Activated CD4-positive, alpha-beta T cell treated with anti-CD3 and anti-CD28 coated beads, Interleukin-2, amount 10 ng/mL, durations not matched to agents 24 days and 14 days (primary cell): ENCODE data around the gene ZNF598. TPM values are rescaled to one million over a fixed set of nuclear protein-coding genes. Genes with fewer than 3 reads are reported as not detected.
"Not testable (repeated sequence)": the region's sequence is repeated elsewhere in the genome, so short reads cannot be mapped to it uniquely, and the experiment has no call there.

Experiments
- DNase-seq: peaks from one replicate; pipeline ENCODE4 v3.0.0; 2022
- H3K27ac Mint-ChIP-seq: one replicate; pipeline ENCODE4 v1.8.0; 2022; ENCODE audit warnings: mild to moderate bottlenecking, mixed read lengths
- H3K27me3 Mint-ChIP-seq: one replicate; pipeline ENCODE4 v1.8.0; 2022; ENCODE audit warnings: mixed read lengths
- H3K36me3 Mint-ChIP-seq: one replicate; pipeline ENCODE4 v1.8.0; 2022; ENCODE audit warnings: low read depth, mild to moderate bottlenecking, mixed read lengths
- H3K4me1 Mint-ChIP-seq: one replicate; pipeline ENCODE4 v1.8.0; 2021; ENCODE audit warnings: mixed read lengths
- H3K4me3 Mint-ChIP-seq: one replicate; pipeline ENCODE4 v1.8.0; 2022; ENCODE audit warnings: mild to moderate bottlenecking, moderate library complexity, mixed read lengths
- H3K9me3 Mint-ChIP-seq: one replicate; pipeline ENCODE4 v1.8.0; 2021; ENCODE audit warnings: mixed read lengths
- intact Hi-C: fragments of 100-400 bp; cut with micrococcal nuclease; formaldehyde crosslinking; loops from one replicate; pipeline ENCODE4 v1.15.1; 2023
- total RNA-seq: library from RNA; stranded (reverse); gene quantifications from 2 replicates; pipeline ENCODE4 v1.2.3, GENCODE V29; 2022

ZNF598 gene
- total RNA-seq, 1 donor from 2014 or later, result 99.0 TPM

GRCh38 chr16:2015117-2015946, 5.7 kb upstream of the ZNF598 start:
- no peak for DNase-seq
- Mint-ChIP-seq H3K4me3 (no peak overlapping the region), H3K4me1 (peaks cover under 1% of the 10 kb centered on the region), H3K27me3 (peaks cover 10% of the 10 kb centered on the region), H3K9me3 (no peaks in the 10 kb centered on the region), H3K36me3 (peaks cover under 1% of the 10 kb centered on the region), H3K27ac (no peak overlapping the region)
- intact Hi-C loops, result no loop called here

- Mint-ChIP-seq H3K27me3 (peaks cover 3% of the 10 kb centered on the region), H3K4me1 (peaks cover 6% of the 10 kb centered on the region), H3K27ac (no peak overlapping the region), H3K9me3 (no peaks in the 10 kb centered on the region), H3K4me3 (no peak overlapping the region), H3K36me3 (peaks cover 7% of the 10 kb centered on the region)
- intact Hi-C loops, result no loop called here
- no peak for DNase-seq
Observed at GRCh38 chr16:2013527-2013926, 3.9 kb upstream of the ZNF598 start.

DNA sequence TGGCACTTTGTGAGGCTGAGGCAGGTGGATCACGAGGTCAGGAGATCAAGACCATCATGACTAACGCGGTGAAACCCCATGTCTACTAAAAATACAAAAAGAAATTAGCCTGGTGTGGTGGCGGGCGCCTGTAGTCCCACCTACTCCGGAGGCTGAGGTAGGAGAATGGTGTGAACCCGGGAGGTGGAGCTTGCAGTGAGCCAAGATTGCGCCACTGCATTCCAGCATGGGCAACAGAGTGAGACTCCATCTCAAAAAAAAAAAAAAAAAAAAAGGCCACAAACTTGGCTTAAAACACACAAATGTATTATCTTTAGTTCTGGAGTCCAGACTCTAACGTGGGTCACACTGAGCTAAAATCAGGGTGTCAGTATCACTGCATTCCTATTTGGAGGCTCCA, 2.1 kb upstream of the ZNF598 start:
- H3K9me3 Mint-ChIP-seq, H3K4me3 Mint-ChIP-seq, intact Hi-C loops, H3K27me3 Mint-ChIP-seq, H3K27ac Mint-ChIP-seq, DNase-seq: not testable (repeated sequence)
- H3K36me3 Mint-ChIP-seq, result peaks cover 18% of the 10 kb centered on the region
- H3K4me1 Mint-ChIP-seq, result peaks cover 20% of the 10 kb centered on the region

DNA sequence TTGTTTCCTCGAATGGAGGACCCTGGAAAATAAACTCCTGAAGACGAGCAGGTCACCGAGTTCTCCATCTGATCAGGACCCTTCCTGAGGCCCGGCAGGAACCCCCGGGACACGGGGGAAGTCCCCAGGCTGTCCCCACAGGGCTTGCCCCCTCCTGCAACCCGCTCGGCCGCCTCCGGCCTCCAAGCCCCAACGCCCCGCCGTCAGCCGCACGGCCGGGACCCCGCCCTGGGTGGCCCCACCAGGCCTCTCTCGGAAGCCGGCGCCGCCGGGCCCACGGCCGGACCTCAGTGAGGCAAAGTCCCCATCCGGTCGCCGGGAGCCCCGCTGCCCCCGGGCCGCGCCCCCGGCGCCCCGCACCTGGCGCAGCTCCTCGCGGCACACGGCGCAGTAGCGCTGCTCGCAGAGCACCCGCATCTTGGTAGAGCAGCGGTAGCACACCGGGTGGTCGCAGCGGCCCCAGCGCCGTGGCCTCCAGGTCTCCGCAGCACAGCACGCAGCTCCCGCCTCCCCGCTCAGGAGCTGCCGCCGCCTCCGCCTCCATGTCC, 383 bp downstream of the ZNF598 start:
- Mint-ChIP-seq H3K4me3 (peak overlapping the region; percentile 87), H3K27me3 (no peaks in the 10 kb centered on the region), H3K27ac (peak overlapping the region; percentile 85), H3K36me3 (peaks cover 26% of the 10 kb centered on the region), H3K9me3 (no peaks in the 10 kb centered on the region), H3K4me1 (peaks cover 31% of the 10 kb centered on the region)
- peak; percentile 77 for DNase-seq
- intact Hi-C loops, result loop anchor here (5.0 to 10.0 kb wide), 3 partner anchors 37 to 243 kb away; partner anchors contain the start of genes BRICD5, ECI1, PGP and TBL3

DNA sequence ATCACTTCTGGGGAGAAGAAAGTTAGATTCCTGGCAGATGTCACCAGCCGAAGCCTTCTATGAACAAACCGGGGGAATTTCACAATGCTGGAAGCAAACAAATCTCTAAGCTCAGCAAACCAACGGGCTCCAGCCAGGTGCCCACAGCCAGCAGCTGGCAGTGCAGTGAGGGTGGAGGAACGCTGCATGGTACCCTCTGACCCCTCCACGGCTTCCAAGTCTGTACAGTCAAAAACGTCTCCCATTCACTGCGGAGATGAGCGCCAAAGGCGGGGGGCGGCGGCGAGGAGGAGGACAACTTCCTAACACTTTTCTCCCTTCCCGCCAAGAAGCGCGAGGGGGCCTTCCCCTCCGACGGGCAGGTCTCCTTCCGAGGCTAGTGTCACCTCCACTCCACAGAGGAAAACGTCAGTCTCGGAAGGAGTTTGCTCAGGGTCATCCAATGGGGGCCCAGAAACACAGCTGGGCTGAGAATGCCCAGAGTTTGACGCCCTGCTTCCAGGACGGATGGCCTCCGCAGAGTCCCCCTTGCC, 924 bp downstream of the ZNF598 start:
- peak; percentile 82 for DNase-seq
- Mint-ChIP-seq H3K27me3 (no peaks in the 10 kb centered on the region), H3K4me1 (peaks cover 33% of the 10 kb centered on the region), H3K27ac (peak overlapping the region; percentile 85), H3K36me3 (peaks cover 26% of the 10 kb centered on the region), H3K9me3 (no peaks in the 10 kb centered on the region), H3K4me3 (peak overlapping the region; percentile 87)
- intact Hi-C loops, result loop anchor here (1.0 to 10.0 kb wide), 4 partner anchors 16 to 244 kb away; partner anchors contain the start of genes BRICD5, ECI1, PGP and TBL3

DNA sequence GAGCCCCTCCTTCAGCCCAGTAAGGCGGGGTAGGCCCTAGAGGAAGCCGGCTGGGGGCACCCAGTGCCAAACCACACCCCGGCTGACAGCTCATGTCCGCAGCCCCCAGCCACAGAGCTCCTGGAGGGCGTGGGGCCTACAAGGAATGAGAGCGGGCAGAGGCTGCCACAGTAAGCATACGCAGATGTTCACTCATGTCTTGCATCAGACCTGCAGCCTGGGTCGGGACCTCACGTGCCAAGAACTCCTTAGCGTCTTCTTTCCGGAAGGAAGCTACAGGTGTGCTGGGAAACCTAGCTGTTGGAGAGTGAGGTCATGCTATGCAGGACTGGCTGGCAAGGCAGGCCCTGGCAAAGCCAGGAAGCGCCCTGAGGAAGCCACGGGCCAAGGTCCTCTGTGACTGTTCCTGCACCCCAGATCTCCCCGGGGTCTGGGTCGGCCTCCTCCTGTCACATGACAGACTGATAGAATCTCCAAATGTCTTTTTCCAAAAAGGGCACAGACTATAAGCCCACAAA, 1.6 kb downstream of the ZNF598 start:
- peak; percentile 76 for DNase-seq
- peak overlapping the region; percentile 87 for H3K4me3 Mint-ChIP-seq
- intact Hi-C loops, result loop anchor here (1.0 to 10.0 kb wide), 4 partner anchors 16 to 244 kb away; partner anchors contain the start of genes BRICD5, ECI1, PGP and TBL3

GRCh38 chr16:2007081-2007836, 2.4 kb downstream of the ZNF598 start:
- Mint-ChIP-seq H3K4me3 (peak overlapping the region; percentile 87), H3K9me3 (no peaks in the 10 kb centered on the region), H3K27me3 (no peaks in the 10 kb centered on the region), H3K36me3 (peaks cover 29% of the 10 kb centered on the region), H3K27ac (peak overlapping the region; percentile 85), H3K4me1 (peaks cover 33% of the 10 kb centered on the region)
- DNase-seq, result no peak
- intact Hi-C loops, result loop anchor here (5.0 to 10.0 kb wide), 3 partner anchors 35 to 245 kb away; partner anchors contain the start of genes BRICD5, ECI1, PGP and TBL3

More for the DNA sequence above, 1.6 kb downstream of the ZNF598 start:
- Mint-ChIP-seq H3K27ac (peak overlapping the region; percentile 85), H3K9me3 (no peaks in the 10 kb centered on the region), H3K27me3 (no peaks in the 10 kb centered on the region), H3K4me1 (peaks cover 33% of the 10 kb centered on the region), H3K36me3 (peaks cover 26% of the 10 kb centered on the region)

- Mint-ChIP-seq H3K27me3 (no peaks in the 10 kb centered on the region), H3K4me1 (peaks cover 33% of the 10 kb centered on the region), H3K27ac (peak overlapping the region; percentile 39), H3K36me3 (peaks cover 31% of the 10 kb centered on the region), H3K9me3 (no peaks in the 10 kb centered on the region), H3K4me3 (peak overlapping the region; percentile 87)
- DNase-seq, result no peak
- intact Hi-C loops, result loop anchor here (5.0 to 10.0 kb wide), 3 partner anchors 34 to 246 kb away; partner anchors contain the start of genes BRICD5, ECI1, PGP and TBL3
Observed at GRCh38 chr16:2006317-2006716, 3.3 kb downstream of the ZNF598 start.

DNA sequence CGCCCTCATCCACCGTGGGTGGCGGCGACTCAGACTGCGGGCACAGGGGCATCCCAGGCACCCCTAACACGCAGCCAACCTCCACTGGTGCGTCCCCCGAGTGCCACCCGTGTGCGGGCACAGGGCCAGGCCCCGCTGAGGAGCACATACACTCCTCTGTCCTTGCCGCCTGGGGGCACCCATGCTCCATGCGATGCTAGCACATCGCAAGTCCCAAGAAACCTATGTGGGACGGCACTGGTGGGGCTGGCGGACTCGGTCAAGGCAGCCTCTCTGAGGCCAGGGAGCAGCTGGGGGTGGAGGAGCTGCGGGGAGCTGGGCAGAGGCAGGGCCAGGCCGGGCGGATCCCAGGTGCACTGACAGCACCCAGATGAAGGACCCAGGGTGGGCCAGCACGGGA, 4.0 kb downstream of the ZNF598 start:
- H3K4me3 Mint-ChIP-seq, result no peak overlapping the region
- peaks cover 36% of the 10 kb centered on the region for H3K36me3 Mint-ChIP-seq
- H3K9me3 Mint-ChIP-seq, result no peaks in the 10 kb centered on the region
- no peak overlapping the region for H3K27ac Mint-ChIP-seq
- H3K4me1 Mint-ChIP-seq, result peaks cover 33% of the 10 kb centered on the region
- no peaks in the 10 kb centered on the region for H3K27me3 Mint-ChIP-seq
- intact Hi-C loops, result loop anchor here (5.0 to 10.0 kb wide), 3 partner anchors 33 to 247 kb away; partner anchors contain the start of genes BRICD5, ECI1, PGP and TBL3
- DNase-seq, result no peak

DNA sequence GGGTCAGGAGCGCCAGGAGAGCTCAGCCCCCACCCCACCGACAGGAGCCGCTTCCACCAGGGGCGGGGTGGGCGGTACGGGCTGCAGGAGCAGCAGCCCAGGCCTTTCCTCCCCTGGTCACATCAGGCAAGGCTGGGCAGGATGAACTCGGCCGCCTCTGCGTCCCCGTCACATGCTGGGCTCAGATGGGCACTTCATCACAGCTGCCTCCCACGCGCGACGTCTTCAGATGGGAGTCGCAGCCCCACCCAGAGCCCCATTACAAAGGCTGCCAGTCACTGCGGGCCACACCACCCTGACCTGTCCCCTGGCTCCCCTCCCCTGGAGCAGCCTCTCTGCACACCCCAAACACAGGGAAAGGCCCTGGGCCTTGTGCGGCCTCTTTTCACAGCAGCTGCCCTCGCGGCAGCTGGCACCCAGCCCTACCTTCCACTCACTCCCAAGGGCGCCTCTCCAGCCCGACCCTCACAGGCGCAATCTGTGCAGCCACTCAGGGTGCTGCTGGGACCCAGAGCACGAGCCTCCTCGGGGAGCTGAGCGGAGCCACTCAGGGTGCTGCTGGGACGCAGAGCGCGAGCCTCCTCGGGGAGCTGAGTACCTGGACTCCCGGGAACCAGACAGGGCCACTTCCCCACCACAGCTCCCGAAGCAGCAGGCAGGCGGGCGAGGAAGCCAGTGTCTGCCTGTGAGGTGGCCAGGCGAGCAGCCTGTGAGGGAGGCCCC, 4.7 kb downstream of the ZNF598 start:
- H3K4me3 Mint-ChIP-seq, result no peak overlapping the region
- H3K4me1 Mint-ChIP-seq, result peaks cover 30% of the 10 kb centered on the region
- H3K36me3 Mint-ChIP-seq, result peaks cover 33% of the 10 kb centered on the region
- no peak for DNase-seq
- intact Hi-C loops, result loop anchor here (5.0 to 10.0 kb wide), 3 partner anchors 33 to 247 kb away; partner anchors contain the start of genes BRICD5, ECI1, PGP and TBL3
- H3K27ac Mint-ChIP-seq, result no peak overlapping the region
- H3K9me3 Mint-ChIP-seq, result no peaks in the 10 kb centered on the region
- H3K27me3 Mint-ChIP-seq, result no peaks in the 10 kb centered on the region

GRCh38 chr16:2003827-2004641, 5.6 kb downstream of the ZNF598 start:
- intact Hi-C loops, result loop anchor here (10.0 kb wide), 1 partner anchor 211 kb away; the partner anchor contains the start of genes BRICD5 and PGP

More at GRCh38 chr16:2003827-2004641, 5.6 kb downstream of the ZNF598 start:
- Mint-ChIP-seq H3K27me3 (no peaks in the 10 kb centered on the region), H3K27ac (no peak overlapping the region), H3K4me1 (peaks cover 30% of the 10 kb centered on the region), H3K36me3 (peaks cover 34% of the 10 kb centered on the region), H3K4me3 (no peak overlapping the region), H3K9me3 (no peaks in the 10 kb centered on the region)
- peak; percentile 97 for DNase-seq
